D721Med (cell line): Measurements from ENCODE around the gene PIGK.
"Not testable (repeated sequence)": the region's sequence is repeated elsewhere in the genome, so short reads cannot be mapped to it uniquely, and the experiment has no call there.

Experiments used
- DNase-seq: peaks from one replicate; pipeline ENCODE4 v3.0.0; 2011; ENCODE audit warnings: low spot score; ENCODE audit not compliant: insufficient read length
- FAIRE-seq: peaks from 2 replicates; lab custom pipeline; 2011; peaks lifted over from hg19 to GRCh38; lab: Jason Lieb, UNC
- TF ChIP-seq, protein P1 (sequence below): IDR thresholded peaks from 2 replicates; pipeline ENCODE4 v1.5.1; 2012; ENCODE audit warnings: mild to moderate bottlenecking, control low read depth; ENCODE audit not compliant: insufficient read depth; ENCODE audit errors: missing control alignments

The PIGK gene

DNA sequence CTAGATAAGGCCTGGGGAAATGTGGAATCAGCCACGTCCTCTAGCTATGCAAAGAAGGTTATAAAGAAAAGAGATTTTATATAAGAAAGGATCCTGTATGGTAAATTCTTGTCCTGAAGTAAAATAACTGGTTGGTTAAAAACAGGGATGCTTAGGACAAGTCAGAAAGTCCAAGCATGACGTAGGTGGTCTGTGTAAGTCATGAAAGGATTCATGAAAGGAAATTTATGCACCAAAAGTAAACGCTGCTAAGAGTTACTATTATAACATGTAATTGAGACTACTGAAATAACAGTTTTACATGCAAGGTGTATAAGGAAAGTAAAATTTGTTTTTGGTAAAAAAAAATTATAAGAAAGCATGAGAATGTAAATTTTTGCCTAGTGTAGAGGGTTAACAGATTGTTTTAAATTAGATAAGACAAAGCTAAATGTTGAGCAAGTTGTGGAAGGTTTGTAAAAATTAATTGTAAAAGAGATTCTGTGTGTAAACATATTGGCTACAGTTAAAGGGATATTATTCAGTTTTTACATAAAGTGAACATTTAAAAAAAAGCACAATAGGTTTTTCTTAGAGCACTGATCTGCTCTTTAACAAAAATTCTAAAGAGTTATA lies 43.9 kb downstream of the PIGK start:
- FAIRE-seq (no peak), DNase-seq (no peak)
- TF ChIP-seq, protein P1, sequence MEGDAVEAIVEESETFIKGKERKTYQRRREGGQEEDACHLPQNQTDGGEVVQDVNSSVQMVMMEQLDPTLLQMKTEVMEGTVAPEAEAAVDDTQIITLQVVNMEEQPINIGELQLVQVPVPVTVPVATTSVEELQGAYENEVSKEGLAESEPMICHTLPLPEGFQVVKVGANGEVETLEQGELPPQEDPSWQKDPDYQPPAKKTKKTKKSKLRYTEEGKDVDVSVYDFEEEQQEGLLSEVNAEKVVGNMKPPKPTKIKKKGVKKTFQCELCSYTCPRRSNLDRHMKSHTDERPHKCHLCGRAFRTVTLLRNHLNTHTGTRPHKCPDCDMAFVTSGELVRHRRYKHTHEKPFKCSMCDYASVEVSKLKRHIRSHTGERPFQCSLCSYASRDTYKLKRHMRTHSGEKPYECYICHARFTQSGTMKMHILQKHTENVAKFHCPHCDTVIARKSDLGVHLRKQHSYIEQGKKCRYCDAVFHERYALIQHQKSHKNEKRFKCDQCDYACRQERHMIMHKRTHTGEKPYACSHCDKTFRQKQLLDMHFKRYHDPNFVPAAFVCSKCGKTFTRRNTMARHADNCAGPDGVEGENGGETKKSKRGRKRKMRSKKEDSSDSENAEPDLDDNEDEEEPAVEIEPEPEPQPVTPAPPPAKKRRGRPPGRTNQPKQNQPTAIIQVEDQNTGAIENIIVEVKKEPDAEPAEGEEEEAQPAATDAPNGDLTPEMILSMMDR, result no peak

DNA sequence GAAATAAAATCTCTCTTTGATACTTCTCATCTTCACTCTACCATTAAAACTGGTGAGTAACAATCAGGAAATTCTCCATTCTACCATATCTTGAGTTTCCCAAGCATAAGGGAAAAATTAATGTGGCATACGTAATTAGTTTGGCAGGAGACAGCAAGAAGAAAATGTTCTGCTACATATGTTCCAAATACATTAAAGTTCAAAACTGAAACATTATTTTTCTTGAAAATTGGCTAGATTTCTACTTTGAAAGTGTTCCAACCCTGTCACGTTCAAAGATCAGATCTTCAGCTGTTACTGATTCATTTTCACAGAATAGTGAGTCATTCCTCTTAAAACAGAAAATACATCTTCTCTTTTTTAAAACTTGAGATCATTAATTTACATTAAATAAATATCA lies 48.5 kb downstream of the PIGK start:
- no peak for DNase-seq
- FAIRE-seq, result no peak
- TF ChIP-seq, protein P1, result no peak

DNA sequence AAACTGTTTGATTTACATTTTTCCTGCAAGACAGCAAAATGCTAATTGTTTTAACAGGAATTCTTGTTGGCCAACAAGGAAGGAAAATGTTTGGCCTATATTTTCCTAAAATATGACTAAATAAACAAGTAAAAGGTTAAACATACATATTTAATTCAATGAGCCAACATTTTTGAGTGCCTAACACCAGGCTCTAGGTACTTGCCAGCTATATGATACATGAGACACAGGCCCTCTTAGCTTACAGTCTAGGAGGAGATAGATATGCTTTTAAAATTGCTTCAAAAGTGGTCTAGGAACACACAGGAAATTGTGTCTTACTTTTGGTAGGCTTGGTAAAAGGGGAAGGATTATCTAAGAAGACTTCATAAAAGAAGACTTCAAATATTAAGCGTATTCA lies 50.9 kb downstream of the PIGK start:
- FAIRE-seq, result no peak
- TF ChIP-seq, protein P1, result no peak
- no peak for DNase-seq

DNA sequence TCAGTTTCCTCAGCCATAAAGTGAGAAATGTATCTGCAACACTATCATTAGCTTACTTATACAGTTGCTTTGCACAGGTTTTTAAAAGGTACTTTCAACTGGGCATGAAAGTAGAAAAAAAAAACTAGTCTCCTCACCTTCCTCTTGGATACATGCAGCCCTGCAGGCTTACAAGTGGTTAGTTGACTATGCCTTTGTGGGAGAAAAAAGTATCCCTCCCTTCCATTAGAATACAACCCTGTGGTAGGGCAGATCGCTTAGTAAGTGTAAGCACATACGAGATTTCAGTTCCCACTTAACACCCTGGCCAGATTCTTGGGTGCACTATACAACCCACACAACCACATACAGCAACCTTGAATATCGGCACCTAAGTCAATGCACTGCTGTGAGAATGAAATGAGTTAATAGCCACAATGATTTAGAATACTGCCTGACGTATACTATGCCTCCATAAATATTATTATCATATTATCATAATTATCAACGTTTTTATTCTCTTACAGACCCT lies 54.7 kb downstream of the PIGK start:
- DNase-seq (no peak), FAIRE-seq (no peak)
- TF ChIP-seq, protein P1, result no peak

DNA sequence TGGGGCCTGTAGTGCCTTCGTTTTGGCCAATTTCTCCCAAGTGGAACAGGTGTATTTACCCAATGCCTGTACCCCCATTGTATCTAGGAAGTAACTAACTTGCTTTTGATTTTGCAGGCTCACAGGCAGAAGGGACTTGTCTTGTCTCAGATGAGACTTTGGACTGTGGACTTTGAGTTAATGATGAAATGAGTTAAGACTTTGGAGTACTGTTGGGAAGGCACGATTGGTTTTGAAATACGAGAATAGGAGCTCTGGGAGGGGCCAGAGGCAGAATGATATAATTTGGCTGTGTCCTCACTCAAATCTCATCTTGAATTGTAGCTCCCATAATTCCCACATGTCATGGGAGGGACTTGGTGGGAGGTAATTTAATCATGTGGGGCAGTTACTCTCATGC lies 59.5 kb downstream of the PIGK start:
- DNase-seq, FAIRE-seq: not testable (repeated sequence)

DNA sequence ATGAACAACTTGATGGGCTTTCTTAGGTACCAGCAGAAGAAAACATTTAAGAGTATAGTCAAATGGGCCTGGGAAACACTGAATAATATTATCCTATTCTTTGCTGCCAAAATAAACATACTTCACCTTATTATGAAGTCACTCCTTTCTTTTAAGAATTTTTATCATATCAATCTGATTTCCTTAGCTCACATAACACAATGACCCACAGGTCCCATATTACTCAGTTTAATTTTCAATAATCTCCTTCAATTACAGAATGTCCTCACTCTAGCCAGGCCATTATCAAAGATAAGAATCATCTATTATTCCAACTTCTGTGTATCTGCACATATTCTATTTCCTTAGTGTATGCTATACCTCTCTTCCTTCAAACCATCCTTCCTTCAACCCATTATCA lies 63.0 kb downstream of the PIGK start:
- FAIRE-seq (no peak), DNase-seq (no peak)
- TF ChIP-seq, protein P1, result no peak

DNA sequence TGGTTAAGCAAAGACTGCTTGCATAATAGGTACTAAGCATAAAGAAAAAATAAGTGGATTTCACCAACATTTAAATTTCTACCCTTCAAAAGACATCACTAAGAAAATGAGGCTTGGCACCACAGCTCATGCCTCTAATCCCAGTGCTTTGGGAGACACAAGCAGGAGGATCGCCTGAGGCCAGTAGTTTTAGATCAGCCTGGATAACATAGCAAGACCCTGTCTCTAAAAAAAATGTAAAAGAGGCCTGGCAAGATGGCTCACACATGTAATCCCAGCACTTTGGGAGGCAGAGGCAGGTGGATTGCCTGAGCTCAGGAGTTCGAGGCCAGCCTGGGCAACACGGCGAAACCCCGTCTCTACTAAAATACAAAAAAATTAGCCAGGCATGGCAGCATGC lies 73.0 kb downstream of the PIGK start:
- FAIRE-seq, result no peak
- DNase-seq, result no peak
- TF ChIP-seq, protein P1, result no peak
